Uterus (tissue), 2 donors: ENCODE results near the gene HECTD2.
"Not testable (repeated sequence)": the region's sequence is repeated elsewhere in the genome, so short reads cannot be mapped to it uniquely, and the experiment has no call there.

ENCODE experiments used
- POLR2A ChIP-seq, 2 donors: fragments of 450-650 bp; IDR thresholded peaks; one replicate each; pipeline ENCODE4 v1.6.1; 2016; ENCODE audit warnings: antibody characterized with exemption in 2 of 2, mild to moderate bottlenecking in 1 of 2, moderate library complexity in 1 of 2
- TF ChIP-seq, protein P1 (sequence below), 4 experiments: fragments of 200-600 bp in 2 of 4; fragments of 450-650 bp in 2 of 4; sonication (generic) in 2 of 4; IDR thresholded peaks; one replicate each; pipeline ENCODE4 v1.5.1; 2016 to 2019; ENCODE audit warnings: antibody characterized with exemption in 4 of 4, mild to moderate bottlenecking in 2 of 4, moderate library complexity in 1 of 4

DNA sequence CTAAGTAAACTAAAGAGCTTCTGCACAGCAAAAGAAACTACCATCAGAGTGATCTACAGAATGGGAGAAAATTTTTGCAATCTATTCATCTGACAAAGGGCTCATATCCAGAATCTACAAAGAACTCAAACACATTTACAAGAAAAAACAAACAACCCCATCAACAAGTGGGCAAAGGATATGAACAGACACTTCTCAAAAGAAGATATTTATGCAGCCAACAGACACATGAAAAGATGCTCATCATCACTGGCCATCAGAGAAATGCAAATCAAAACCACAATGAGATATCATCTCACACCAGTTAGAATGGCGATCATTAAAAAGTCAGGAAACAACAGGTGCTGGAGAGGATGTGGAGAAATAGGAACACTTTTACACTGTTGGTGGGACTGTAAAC is 124.6 kb downstream of the HECTD2 start:
- TF ChIP-seq, protein P1, sequence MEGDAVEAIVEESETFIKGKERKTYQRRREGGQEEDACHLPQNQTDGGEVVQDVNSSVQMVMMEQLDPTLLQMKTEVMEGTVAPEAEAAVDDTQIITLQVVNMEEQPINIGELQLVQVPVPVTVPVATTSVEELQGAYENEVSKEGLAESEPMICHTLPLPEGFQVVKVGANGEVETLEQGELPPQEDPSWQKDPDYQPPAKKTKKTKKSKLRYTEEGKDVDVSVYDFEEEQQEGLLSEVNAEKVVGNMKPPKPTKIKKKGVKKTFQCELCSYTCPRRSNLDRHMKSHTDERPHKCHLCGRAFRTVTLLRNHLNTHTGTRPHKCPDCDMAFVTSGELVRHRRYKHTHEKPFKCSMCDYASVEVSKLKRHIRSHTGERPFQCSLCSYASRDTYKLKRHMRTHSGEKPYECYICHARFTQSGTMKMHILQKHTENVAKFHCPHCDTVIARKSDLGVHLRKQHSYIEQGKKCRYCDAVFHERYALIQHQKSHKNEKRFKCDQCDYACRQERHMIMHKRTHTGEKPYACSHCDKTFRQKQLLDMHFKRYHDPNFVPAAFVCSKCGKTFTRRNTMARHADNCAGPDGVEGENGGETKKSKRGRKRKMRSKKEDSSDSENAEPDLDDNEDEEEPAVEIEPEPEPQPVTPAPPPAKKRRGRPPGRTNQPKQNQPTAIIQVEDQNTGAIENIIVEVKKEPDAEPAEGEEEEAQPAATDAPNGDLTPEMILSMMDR (IDR thresholded peaks at IDR 0.05): not testable (repeated sequence)
- TF ChIP-seq POLR2A (IDR thresholded peaks at IDR 0.05): not testable (repeated sequence)
